GM11168 (cell line): ENCODE data around the gene GDPGP1.
"Not testable (repeated sequence)": the region's sequence is repeated elsewhere in the genome, so short reads cannot be mapped to it uniquely, and the experiment has no call there.

Source experiments
- in situ Hi-C: fragments of 300-500 bp; cut with MboI; formaldehyde crosslinking; loops from one replicate; pipeline ENCODE4 v1.12.0; 2022; ENCODE audit warnings: low sequenced_read_pairs; ENCODE audit not compliant: unreplicated experiment

Gene GDPGP1

GRCh38 chr15:90249203-90249863 lies 15.3 kb downstream of the GDPGP1 start, which contains the start of gene TTLL13:
Gene TTLL13, plus strand, starts transcription at chr15:90249556. Its CDS starts 1,075 bp downstream, at chr15:90250631.
- in situ Hi-C loops: no loop called here

- in situ Hi-C loops: loop anchor here (25.0 kb wide), 1 partner anchor 520 kb away; no protein-coding TSS in a partner anchor
These were observed 23.8 kb downstream of the GDPGP1 start for GRCh38 chr15:90257776-90258175.

GRCh38 chr15:90259524-90259923 lies 25.5 kb downstream of the GDPGP1 start:
- in situ Hi-C loops: loop anchor here (25.0 kb wide), 1 partner anchor 522 kb away; no protein-coding TSS in a partner anchor

GRCh38 chr15:90260731-90261130 lies 26.7 kb downstream of the GDPGP1 start:
- in situ Hi-C loops: loop anchor here (25.0 kb wide), 1 partner anchor 523 kb away; no protein-coding TSS in a partner anchor

- in situ Hi-C loops: loop anchor here (25.0 kb wide), 1 partner anchor 525 kb away; no protein-coding TSS in a partner anchor
These were observed 27.8 kb downstream of the GDPGP1 start for GRCh38 chr15:90261811-90262210.

DNA sequence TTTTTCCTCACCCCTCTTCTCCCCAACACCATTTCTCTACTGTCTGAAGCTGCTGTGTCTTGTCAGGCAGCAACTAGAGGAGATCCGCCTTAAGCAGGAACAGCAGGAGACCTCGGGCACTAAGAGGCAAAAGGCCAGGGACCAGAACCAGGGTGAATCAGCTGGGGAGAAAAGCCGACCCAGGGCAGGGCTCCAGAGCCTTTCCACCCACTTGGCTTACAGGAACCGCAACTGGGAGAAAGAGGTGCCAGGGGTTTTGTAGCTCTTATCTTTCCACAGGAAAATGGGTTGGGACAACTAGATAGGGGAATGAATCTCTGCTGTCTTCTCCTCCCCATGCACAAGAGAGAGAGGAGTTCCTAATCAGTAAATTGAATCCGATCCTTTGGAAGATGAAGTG lies 28.4 kb downstream of the GDPGP1 start:
- in situ Hi-C loops: loop anchor here (25.0 kb wide), 1 partner anchor 525 kb away; no protein-coding TSS in a partner anchor

DNA sequence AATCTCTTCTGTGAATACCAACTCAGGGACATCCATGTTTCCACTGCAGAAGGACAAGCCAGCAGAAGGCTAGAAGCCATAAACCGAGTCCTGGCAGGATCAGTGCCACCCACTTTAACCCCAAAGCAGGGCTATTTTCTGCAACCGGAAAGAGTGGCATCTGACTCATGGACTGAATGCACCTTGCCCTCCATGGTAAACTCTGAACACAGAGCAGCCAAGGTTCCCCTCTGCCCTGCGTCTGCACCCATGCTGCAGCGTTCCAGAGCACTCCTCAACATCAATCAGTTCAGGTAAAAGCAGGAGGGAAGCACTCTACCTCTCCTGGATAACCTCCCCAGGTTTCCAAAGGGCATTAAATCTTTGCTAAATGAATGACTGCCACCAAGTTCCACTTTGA lies 30.7 kb downstream of the GDPGP1 start:
- in situ Hi-C loops: loop anchor here (25.0 kb wide), 1 partner anchor 527 kb away; no protein-coding TSS in a partner anchor

GRCh38 chr15:90265271-90266060 lies 31.5 kb downstream of the GDPGP1 start, which contains the start of gene NGRN:
Gene NGRN, plus strand, starts transcription at chr15:90265672. Its CDS starts 41 bp downstream, at chr15:90265713.
- in situ Hi-C loops: loop anchor here (25.0 kb wide), 1 partner anchor 528 kb away; no protein-coding TSS in a partner anchor

DNA sequence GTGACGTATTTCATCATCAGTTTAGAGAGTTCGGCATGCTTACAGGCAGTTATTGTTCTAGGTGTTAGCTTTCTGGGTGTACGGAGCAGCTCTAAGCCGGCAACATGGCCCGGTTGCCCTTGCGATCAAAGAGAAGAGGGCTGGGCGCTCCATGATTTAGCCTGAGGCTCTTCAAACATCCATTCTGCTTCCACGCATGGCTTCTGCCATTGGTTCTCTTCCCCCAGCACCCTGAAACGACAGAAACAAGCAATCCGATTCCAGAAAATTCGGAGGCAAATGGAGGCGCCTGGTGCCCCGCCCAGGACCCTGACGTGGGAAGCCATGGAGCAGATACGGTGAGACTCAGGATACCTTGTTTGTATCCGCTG lies 32.0 kb downstream of the GDPGP1 start:
- in situ Hi-C loops: loop anchor here (25.0 kb wide), 1 partner anchor 529 kb away; no protein-coding TSS in a partner anchor

- in situ Hi-C loops: loop anchor here (25.0 kb wide), 1 partner anchor 529 kb away; no protein-coding TSS in a partner anchor
These were observed 32.5 kb downstream of the GDPGP1 start for GRCh38 chr15:90266485-90266884.

- in situ Hi-C loops: loop anchor here (25.0 kb wide), 1 partner anchor 531 kb away; no protein-coding TSS in a partner anchor
These were observed 34.4 kb downstream of the GDPGP1 start for GRCh38 chr15:90268415-90268814.

DNA sequence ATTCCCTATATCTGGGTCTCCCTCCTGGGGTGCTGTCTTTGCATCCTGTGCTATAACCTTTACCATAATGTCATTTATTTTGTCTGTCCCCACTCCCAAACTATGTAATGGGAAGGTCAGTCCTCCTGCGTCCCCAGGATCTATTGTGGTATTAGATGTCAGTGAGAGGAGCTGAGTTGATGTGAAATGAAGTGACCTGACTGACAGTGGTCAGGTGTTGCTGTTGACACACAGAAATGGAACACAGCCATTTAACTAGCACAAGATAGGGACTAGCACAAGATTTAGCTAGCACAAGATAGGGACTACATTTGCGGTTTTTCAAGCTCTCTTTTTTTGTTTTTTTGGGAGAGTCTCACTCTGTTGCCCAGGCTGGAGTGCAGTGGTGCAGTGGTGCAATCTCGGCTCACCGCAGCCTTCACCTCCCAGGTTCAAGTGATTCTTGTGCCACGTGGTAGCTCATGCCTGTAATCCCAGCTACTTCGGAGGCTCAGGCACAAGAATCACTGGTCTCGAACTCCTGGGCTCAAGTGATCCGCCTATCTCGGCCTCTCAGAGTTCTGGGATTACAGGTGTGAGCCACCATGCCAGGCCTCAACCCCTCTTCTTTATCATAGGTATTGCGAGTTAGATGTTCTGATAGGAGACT lies 36.6 kb downstream of the GDPGP1 start:
- in situ Hi-C loops: loop anchor here (25.0 kb wide), 1 partner anchor 533 kb away; no protein-coding TSS in a partner anchor

- in situ Hi-C loops: loop anchor here (25.0 kb wide), 1 partner anchor 534 kb away; no protein-coding TSS in a partner anchor
These were observed 37.6 kb downstream of the GDPGP1 start for GRCh38 chr15:90271459-90272166.

DNA sequence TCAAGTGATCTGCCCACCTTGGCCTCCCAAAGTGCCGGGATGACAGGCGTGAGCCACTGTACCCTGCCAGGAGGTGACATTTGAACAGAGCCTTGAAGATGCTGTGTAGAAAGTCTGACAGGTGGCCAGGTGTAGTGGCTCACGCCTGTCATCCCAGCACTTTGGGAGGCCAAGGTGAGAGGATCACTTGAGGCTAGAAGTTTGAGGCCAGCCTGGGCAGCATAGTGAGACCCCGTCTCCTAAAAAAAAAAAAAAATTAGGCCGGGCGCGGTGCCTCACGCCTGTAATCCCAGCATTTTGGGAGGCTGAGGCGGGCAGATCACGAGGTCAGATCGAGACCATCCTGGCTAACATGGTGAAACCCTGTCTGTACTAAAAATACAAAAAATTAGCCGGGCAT lies 44.5 kb downstream of the GDPGP1 start:
- in situ Hi-C loops: not testable (repeated sequence)

DNA sequence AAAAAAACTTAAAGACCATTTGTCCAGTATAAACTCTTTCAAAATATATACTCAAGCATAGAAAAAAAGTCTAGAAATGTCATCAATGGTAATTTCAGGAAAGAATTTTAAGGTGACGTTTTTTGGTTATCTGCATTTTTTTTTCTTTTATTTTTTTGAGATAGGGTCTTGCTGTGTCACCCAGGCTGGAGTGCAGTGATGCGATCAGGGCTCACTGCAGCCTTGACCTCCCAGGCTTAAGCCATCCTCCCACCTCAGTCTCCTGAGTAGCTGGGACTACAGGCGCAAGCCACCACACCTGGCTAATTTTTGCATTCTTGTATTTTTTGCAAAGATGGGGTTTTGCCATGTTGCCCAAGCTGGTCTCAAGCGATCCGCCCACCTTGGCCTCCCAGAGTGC lies 46.7 kb downstream of the GDPGP1 start:
- in situ Hi-C loops: not testable (repeated sequence)

DNA sequence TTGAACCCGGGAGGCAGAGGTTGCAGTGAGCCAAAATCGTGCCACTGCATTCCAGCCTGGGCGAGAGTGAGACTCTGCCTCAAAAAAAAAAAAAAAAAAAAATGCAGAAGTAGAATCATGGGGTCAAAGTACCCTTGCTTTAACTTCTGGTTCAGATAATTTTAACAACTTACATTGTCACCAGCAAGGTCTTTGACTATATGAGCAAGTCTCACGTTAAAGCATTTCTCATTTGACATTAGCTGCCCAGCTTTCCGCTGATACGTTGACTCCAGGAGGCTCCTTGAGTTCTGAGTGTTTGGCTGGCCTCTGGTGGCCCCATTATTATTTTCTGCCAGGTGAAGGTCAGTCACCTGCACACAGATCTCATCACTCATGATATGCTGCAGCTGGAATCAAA lies 47.6 kb downstream of the GDPGP1 start:
- in situ Hi-C loops: not testable (repeated sequence)

DNA sequence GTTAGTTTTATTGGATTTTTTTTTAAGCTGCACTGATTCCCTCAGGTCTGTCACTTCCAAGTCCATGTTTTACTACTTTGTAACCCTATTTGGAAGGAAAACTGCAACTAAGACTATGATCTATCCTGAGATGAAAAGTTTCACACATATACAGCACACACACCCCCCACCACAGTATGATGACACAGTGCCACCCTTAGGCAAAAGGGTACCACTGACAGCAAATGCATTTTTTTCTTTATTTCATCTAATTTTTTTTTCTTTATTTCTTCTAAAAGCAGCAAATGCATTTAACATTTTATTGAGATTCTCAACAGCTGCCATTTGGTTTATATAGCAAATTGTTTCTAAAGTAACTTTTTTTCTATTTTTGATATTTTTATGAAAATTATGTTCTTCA lies 52.7 kb downstream of the GDPGP1 start:
- in situ Hi-C loops: no loop called here

GRCh38 chr15:90287101-90287500 lies 53.1 kb downstream of the GDPGP1 start:
- in situ Hi-C loops: no loop called here

DNA sequence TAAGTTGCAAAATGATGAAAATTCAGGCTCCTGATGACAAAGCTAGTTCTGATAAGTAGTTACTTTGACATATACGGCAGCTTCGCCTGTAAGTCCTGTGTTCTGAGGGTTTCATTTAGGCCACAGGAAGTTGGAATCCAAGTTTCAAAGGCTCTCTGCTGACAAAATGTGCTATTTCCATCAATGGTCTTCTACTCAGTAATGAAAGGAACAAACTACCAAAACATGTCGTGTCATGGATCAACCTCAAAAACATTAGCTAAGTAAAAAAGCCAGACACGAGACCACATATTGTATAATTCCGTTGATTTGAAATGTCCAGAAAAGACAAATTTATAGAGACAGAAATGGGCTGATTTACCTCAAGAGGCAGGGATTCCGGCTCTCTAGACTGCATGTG lies 53.9 kb downstream of the GDPGP1 start:
- in situ Hi-C loops: no loop called here
